Measurements from ENCODE around the gene ZFC3H1. TPM values are rescaled to one million over a fixed set of nuclear protein-coding genes. Genes with fewer than 3 reads are reported as not detected.

ZFC3H1 gene
- total and polyA plus RNA-seq, 8 donors = 4.9 to 574 (median 112) TPM

GRCh38 chr12:71662849-71663560, 643 bp downstream of the ZFC3H1 start:
- no peaks in the 10 kb centered on the region for H3K27me3 ChIP-seq
- 0 to 1% (median 0%) methylated on average over 27 to 53 of the region's 53 CpGs for WGBS, 5 donors
- TF ChIP-seq EP300 (IDR thresholded peaks at IDR 0.05) (no peak), POLR2AphosphoS5 (IDR thresholded peaks at IDR 0.05) (peak in 2 of 3 donors; percentile 45), POLR2A (IDR thresholded peaks at IDR 0.05) (no peak)
- TF ChIP-seq, protein P1, sequence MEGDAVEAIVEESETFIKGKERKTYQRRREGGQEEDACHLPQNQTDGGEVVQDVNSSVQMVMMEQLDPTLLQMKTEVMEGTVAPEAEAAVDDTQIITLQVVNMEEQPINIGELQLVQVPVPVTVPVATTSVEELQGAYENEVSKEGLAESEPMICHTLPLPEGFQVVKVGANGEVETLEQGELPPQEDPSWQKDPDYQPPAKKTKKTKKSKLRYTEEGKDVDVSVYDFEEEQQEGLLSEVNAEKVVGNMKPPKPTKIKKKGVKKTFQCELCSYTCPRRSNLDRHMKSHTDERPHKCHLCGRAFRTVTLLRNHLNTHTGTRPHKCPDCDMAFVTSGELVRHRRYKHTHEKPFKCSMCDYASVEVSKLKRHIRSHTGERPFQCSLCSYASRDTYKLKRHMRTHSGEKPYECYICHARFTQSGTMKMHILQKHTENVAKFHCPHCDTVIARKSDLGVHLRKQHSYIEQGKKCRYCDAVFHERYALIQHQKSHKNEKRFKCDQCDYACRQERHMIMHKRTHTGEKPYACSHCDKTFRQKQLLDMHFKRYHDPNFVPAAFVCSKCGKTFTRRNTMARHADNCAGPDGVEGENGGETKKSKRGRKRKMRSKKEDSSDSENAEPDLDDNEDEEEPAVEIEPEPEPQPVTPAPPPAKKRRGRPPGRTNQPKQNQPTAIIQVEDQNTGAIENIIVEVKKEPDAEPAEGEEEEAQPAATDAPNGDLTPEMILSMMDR (IDR thresholded peaks at IDR 0.05) = no peak
- peaks cover 18 to 54% (median 34%) of the 10 kb centered on the region in 4 donors for H3K4me1 ChIP-seq
- peak overlapping the region; percentile 85 to 99 (median 98) for H3K27ac ChIP-seq
- intact Hi-C loops (cut with DNase I; ENCODE audit: low total_unique reads) = no loop called here
- peak overlapping the region; percentile 78 to 94 (median 86) for H3K4me3 ChIP-seq
- peaks cover 9 to 25% (median 23%) of the 10 kb centered on the region in 4 donors for H3K36me3 ChIP-seq
- no peaks in the 10 kb centered on the region for H3K9me3 ChIP-seq
- DNase-seq = peak; percentile 62 to 87

DNA sequence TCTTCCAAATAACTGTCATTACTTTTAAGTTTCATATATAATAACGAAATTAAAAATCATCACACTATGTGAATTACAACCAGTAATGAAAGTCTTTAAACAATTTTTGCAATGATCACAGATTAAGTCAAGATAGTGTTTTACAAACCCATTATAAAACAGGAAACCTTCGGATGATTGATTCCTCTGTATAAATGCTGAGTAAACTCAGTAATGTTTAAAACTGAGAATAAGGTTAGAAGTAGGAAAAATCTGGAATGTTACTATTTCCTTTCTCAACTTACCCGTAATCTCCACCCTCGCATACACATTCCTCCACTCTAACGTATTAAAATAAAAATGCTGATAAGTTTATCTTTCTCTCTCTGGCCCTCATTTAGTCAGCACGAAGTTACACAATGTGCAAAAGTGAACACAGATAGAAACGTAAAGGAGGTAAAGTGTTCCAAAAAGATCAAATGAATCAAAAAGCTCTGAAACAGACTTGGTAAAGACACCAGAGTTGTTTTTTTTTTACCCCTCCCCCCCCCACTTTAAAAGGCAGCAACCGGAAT, 1.6 kb downstream of the ZFC3H1 start:
- peak in 1 of 2 donors; percentile 43 for DNase-seq
- Histone ChIP-seq H3K27me3 (no peaks in the 10 kb centered on the region), H3K36me3 (peaks cover 16 to 35% (median 33%) of the 10 kb centered on the region in 4 donors), H3K27ac (peak overlapping the region in 4 of 5 donors; percentile 94 to 99 (median 98)), H3K9me3 (no peaks in the 10 kb centered on the region), H3K4me1 (peaks cover 18 to 60% (median 34%) of the 10 kb centered on the region in 4 donors), H3K4me3 (peak overlapping the region; percentile 78 to 94 (median 86))
- WGBS, 5 donors = 2 to 5% (median 4%) methylated on average over 8 of the region's 8 CpGs
- no peak for TF ChIP-seq EP300 (IDR thresholded peaks at IDR 0.05)
- no peak for TF ChIP-seq POLR2AphosphoS5 (IDR thresholded peaks at IDR 0.05)
- TF ChIP-seq, protein P1 (IDR thresholded peaks at IDR 0.05) = no peak
- TF ChIP-seq POLR2A (IDR thresholded peaks at IDR 0.05) = no peak
- intact Hi-C loops (cut with DNase I; ENCODE audit: low total_unique reads) = no loop called here

DNA sequence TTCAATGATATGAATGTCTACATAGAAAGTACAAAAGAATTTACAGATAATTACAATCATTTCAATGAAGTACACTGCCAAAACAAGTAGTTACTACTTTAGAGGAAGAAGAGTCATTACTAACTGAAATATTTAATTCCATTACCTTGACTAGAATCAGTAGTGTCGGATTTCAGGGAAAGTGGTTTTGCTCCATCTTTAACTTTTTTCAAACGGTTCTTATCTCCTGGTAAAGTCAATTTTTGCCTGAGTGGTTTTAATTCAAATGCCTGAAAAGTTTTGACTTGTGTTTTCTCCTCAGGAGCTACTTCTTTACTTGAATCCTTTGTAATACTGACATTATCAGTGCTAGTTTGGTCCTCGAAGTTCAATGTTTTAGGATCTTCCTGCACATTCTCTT, 6.9 kb downstream of the ZFC3H1 start:
- no peaks in the 10 kb centered on the region for H3K27me3 ChIP-seq
- no peak for TF ChIP-seq POLR2A (IDR thresholded peaks at IDR 0.05)
- no peak for TF ChIP-seq POLR2AphosphoS5 (IDR thresholded peaks at IDR 0.05)
- TF ChIP-seq, protein P1 (IDR thresholded peaks at IDR 0.05) = no peak
- no peak for TF ChIP-seq EP300 (IDR thresholded peaks at IDR 0.05)
- intact Hi-C loops (cut with DNase I; ENCODE audit: low total_unique reads) = no loop called here
- H3K4me1 ChIP-seq = peaks cover 14 to 81% (median 42%) of the 10 kb centered on the region in 4 donors
- no peak overlapping the region for H3K4me3 ChIP-seq
- DNase-seq = no peak
- no peaks in the 10 kb centered on the region for H3K9me3 ChIP-seq
- WGBS, 5 donors = 54 to 79% (median 65%) methylated on average over 3 of the region's 3 CpGs
- peaks cover 18 to 78% (median 64%) of the 10 kb centered on the region in 4 donors for H3K36me3 ChIP-seq
- no peak overlapping the region for H3K27ac ChIP-seq

- 90 to 100% (median 95%) methylated on average over 1 of the region's 1 CpG for WGBS, 5 donors
- Histone ChIP-seq H3K9me3 (no peaks in the 10 kb centered on the region), H3K4me3 (no peak overlapping the region), H3K27ac (no peak overlapping the region), H3K4me1 (peaks cover 6 to 81% (median 38%) of the 10 kb centered on the region in 4 donors), H3K36me3 (peaks cover 18 to 85% (median 67%) of the 10 kb centered on the region in 4 donors), H3K27me3 (no peaks in the 10 kb centered on the region)
- TF ChIP-seq, protein P1 (IDR thresholded peaks at IDR 0.05) = no peak
- no peak for TF ChIP-seq POLR2A (IDR thresholded peaks at IDR 0.05)
- no peak for TF ChIP-seq POLR2AphosphoS5 (IDR thresholded peaks at IDR 0.05)
- no peak for TF ChIP-seq EP300 (IDR thresholded peaks at IDR 0.05)
- DNase-seq = no peak
- intact Hi-C loops (cut with DNase I; ENCODE audit: low total_unique reads) = no loop called here
Observed at GRCh38 chr12:71655907-71656306, 7.7 kb downstream of the ZFC3H1 start.

Measured in stomach (tissue), 9 donors.